GM19395 (cell line): Measurements from ENCODE around the gene ANP32B.
A peak's percentile ranks its signal among the peaks of the same experiment; 100 is the strongest.
"Not testable (repeated sequence)": the region's sequence is repeated elsewhere in the genome, so short reads cannot be mapped to it uniquely, and the experiment has no call there.

ENCODE experiments used
- ATAC-seq: cut with Tn5 transposase; IDR thresholded peaks from one replicate; pipeline ENCODE4 v1.9.1; 2021; ENCODE audit warnings: mild to moderate bottlenecking, moderate library complexity; ENCODE audit not compliant: unreplicated experiment

Gene ANP32B

DNA sequence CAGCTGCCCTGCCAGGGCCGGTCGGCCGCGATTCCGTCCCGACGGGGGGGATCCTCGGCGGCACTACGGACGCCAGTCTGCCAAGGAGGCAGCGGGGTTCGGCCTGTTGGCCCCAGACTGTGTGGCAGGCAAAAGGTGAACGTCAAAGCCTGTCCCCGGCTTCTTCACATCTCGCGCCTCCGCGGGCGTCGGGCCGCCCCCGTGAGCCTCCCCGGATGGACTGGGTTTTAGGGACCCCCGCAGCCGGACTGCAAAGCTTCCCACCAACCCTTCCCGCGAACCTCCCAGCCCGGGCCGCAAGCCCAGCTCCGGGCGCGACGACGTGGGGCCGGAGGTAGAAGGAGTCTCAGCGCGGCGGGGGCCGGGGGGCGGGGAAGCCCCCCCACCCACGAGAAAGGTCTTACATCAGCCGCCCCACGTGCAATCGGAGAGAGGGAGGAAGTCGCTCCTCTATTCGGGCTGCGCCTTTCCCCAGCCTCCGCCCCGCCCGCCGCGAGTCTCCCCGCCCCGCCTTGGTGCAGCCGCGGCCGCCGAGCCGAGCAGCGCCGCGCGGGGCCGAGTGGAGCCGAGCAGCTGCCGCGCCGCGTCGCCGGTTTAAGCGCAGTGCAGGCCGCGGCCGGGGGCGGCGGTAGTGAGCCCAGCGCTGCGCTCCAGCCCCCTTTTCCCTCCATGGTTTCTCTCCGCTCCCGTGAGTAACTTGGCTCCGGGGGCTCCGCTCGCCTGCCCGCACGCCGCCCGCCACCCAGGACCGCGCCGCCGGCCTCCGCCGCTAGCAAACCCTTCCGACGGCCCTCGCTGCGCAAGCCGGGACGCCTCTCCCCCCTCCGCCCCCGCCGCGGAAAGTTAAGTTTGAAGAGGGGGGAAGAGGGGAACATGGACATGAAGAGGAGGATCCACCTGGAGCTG, at the start of gene ANP32B:
ANP32B (plus strand) TSS at position 659 of the 906 bp plus-strand sequence; CDS start at position 874, 215 bp downstream.
- ATAC-seq: peak; percentile 66

DNA sequence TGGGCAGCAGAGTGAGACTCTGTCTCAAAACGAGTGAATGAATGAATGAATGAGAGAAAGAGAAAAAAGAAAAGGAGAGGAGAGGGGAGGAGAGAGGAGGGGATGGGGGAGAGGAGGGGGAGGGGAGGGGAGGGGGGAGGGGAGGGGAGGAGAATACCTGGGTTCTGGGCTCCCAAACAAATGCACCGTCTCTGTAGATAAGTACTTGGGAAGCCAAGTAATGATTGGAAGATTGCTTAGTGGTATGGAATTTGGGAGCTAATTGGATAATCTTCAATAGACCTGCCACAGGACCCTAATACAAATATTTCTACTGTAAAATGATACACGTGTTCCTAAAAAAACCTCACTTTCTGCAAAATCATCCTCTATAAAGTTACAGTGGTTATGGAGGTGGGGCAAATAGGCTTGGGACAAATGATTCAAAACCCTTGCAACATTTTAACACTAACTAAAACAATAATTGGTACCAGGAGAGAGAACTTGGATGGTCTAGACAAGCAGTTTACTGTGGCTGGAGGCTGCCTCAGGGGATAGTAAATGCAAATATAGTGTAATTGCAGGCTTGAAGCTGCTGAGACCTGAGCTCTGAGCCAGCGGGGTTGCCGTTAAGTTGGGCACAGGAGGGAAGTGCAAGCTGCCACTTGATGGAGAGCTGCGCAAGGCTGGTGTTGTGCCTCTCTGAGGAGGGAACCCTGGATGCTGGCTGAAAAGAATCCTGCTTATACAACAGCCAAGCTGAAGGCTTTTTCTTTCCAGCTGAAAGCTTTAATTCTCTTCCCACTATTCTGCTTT, 48.6 kb upstream of the ANP32B start:
- no peak for ATAC-seq

DNA sequence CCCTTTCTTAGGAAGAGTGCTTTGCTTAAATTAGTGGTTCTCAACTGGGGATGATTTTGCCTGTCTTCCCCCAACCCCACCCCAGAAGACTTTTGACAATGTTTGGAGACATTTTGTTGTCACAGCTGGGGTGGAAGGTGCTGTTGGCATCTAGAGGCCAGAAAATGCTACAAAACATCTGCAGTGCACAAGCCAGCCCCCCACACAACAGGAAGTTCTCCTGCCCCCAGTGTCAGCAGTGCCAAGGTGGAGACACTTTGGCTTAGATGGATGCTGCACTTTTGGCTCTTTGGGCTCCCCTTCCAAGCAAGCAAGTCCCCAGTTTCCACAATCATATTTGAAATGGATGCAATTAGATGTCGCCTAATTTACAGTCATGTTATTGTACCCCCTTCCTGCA, 47.9 kb upstream of the ANP32B start:
- ATAC-seq: no peak

DNA sequence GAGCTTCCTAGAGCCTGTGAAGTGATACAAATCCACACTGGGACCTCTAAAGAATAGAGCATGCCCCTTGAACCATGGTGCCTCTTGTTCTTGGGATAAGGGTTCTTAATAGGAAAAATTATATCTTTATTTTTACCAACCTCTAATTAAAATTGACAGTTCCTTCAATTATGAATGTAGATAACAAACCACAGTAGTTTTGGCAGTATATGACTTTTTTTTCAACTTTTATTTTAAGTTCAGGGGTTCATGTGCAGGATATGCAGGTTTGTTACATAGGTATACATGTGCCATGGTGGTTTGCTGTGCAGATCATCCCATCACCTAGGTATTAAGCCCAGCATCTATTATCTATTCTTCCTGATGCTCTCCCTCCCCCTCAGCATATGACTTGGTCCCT, 46.1 kb upstream of the ANP32B start:
- ATAC-seq: no peak

DNA sequence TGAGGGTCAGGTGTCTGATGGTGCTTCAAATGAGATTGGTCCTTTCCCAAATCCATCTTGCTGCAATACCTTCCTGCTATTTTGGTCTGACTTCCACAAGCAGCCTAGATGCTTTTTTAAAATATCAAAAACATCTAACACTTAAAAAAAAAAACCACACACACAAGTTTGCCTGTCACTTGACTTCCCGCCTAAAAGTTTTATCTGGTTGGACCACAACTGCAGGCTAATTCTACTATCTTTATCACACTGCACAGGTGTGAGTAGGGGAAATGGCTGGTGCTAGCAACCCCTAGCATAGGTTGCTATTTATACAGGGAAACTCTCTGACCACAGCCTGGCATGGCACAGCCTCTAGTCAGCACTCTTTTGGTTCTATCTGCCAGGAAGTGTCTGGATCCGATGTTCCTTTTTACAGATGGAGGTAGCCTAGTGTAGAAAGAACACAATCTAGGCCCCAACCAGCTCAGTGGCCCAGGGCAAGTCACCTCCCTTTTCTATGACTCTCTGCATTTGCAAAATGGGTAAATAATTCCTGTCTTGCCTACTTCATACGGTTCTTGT, 45.0 kb upstream of the ANP32B start, which contains the start of gene HEMGN:
HEMGN (minus strand) TSS at position 92 of the 564 bp plus-strand sequence; CDS start at position 56, 36 bp downstream.
- ATAC-seq: no peak

DNA sequence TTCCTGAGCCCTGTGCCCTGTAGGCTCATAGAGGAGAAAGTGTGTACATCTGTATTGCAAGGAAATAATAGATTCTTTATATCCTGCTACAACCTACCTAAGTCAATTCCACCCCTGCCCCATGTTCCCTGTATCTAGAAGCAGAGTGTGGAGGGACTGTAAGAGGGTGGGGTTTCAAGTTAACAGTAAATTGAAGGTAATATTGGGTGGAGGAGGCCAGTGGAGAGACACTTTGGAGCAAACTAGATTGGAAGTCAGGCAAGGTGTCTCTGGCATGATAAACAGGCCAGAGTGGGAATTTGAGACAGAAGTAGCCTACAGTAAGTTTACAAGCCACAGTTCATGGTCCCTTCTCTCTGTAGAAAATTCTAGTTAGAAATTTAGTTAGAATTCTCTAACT, 42.9 kb upstream of the ANP32B start:
- no peak for ATAC-seq

DNA sequence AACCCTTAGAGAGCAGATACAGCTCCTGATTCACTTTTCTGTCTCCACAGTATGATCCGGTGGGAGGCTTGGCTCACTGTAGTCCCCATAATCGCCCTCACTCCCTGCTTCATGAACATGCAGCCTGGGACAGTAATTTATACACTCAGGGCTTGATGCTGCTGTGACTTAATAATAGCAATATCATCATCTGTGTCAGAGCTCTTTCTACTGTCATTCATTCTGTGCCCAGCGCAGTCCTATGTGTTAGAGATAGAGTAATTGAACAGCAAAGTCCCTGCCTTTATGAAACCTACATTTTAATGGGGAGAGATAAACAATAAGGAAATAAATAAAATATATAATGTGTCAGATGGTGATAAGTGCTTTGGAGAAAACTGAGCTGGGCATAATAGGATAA, 42.4 kb upstream of the ANP32B start:
- ATAC-seq: no peak

DNA sequence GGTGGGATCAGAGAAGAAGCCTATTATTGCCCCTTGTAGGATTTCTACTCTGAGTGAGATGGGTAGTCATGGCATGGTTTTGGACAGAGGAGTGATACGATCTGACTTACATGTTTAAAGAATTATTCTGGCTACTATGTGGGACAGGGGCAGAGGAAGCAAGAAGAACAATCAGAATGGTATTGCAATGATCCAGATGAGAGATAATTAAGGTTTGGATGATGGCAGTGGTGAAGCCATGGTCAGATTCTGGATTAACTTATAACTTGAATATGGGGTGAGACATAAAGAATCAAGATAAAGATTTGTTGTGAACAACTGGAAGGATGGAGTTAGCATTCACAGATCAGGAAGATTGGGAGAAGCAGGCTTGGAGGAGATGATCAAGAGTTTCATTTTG, 41.8 kb upstream of the ANP32B start:
- no peak for ATAC-seq

DNA sequence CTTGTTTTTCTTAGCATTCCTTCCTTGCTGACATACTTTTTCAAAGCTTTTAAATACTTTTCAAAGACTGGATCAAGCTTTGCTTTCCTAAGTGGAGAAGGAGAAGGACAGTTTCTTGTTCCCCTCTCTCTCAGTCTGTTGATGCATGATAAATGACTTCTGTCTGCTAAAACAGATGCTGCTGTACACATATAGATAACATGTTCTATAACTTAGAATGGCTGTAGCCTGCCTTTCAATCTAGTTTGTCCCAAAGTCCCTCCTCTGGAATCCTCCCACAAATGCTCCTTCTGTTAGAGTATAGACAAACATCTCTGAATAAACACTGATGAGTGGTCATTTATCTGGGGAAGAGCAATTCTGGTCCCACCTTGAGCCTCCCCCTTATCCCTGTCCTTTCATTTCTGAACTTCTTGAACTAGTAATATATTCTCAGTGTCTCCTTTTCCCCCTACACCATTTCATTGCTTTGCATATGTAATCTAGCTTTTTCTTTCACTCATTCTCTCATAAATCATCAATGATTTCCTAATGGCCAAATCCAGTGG, 39.8 kb upstream of the ANP32B start:
- no peak for ATAC-seq

DNA sequence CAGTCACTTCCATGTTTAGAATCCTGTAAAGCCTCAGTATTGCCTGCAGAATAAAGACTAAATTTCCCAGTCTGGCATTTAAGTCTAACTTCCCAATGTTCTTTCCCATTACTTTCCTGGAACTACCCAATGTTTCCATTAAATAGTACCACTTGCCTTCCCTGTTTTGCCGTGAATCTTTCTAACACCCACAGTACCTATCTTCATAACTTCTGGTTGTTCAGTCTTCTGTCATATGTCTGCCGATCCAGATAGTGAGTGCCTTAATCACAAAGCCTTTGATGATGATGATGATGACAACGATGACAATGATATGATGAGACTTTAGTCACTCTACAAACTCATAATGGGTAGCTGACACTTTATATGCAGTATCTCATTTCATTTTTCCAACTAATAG, 38.5 kb upstream of the ANP32B start:
- ATAC-seq: no peak

DNA sequence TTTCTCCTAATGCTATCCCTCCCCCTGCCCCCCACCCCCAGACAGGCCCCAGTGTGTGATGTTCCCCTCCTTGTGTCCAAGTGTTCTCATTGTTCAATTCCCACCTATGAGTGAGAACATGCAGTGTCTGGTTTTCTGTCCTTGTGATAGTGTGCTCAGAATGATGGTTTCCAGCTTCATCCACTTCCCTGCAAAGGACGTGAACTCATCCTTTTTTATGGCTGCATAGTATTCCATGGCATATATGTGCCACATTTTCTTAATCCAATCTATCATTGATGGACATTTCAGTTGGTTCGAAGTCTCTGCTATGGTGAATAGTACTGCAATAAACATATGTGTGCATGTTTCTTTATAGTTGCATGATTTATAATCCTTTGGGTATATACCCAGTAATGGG, 37.7 kb upstream of the ANP32B start:
- ATAC-seq: not testable (repeated sequence)

DNA sequence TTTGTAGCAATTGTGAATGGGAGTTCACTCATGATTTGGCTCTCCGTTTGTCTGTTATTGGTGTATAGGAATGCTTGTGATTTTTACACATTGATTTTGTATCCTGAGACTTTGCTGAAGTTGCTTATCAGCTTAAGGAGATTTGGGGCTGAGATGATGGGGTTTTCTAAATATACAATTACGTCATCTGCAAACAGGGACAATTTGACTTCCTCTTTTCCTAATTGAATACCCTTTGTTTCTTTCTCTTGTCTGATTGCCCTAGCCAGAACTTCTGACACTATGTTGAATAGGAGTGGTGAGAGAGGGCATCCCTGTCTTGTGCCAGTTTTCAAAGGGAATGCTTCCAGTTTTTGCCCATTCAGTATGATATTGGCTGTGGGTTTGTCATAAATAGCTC, 36.0 kb upstream of the ANP32B start:
- ATAC-seq: not testable (repeated sequence)

DNA sequence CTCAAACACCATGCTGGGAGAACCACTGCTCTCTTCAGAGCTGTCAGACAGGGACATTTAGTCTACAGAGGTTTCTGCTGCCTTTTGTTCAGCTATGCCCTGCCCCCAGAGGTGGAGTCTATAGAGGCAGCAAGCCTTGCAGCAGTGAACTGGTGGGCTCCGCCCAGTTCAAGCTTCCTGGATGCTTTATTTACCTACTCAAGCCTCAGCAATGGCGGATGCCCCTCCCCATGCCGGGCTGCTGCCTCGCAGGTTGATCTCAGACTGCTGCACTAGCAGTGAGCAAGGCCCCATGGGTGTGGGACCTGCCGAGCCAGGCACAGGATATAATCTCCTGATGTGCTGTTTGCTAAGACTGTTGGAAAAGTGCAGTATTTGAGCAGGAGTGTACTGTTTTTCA, 32.3 kb upstream of the ANP32B start:
- ATAC-seq: not testable (repeated sequence)

DNA sequence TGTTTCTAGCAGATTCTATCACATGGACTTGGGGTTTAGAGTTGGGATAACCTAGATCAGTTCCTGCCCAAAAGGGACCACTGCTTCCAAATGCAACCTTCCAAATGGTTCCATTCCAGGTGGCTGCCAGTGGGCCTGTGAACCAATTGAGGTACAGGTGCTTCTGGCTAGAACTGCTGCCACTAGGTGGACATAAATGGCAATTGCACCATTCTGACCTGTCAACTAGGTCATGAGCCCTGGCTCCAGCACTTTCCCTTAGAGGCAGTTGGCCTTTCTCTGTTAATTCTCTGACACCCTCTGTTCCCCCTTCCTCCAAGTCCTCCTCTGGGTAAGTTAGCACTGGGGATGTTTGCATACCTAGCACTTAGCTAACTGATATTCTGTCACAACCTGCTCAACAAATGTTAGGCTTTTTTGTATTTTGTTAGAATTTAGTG, 28.6 kb upstream of the ANP32B start:
- ATAC-seq: peak; percentile 69

DNA sequence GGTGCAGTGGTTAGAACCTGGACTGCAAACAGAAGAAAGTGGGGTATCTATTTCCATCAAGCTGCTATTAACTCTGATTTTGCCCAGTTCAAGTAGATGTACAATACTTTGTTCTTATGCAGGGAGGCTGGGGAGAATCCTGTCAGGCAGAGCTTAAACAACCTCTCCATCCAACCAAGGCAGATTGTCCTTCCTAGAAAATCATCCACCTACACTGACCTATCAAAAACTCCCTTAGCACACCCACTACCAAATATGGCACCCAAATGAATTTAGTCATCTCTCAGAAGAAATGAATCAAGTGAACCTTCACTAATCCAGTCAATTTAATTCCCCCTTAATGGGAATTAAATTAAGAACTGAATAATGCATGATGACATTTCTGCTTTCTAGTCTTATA, 26.8 kb upstream of the ANP32B start:
- no peak for ATAC-seq

DNA sequence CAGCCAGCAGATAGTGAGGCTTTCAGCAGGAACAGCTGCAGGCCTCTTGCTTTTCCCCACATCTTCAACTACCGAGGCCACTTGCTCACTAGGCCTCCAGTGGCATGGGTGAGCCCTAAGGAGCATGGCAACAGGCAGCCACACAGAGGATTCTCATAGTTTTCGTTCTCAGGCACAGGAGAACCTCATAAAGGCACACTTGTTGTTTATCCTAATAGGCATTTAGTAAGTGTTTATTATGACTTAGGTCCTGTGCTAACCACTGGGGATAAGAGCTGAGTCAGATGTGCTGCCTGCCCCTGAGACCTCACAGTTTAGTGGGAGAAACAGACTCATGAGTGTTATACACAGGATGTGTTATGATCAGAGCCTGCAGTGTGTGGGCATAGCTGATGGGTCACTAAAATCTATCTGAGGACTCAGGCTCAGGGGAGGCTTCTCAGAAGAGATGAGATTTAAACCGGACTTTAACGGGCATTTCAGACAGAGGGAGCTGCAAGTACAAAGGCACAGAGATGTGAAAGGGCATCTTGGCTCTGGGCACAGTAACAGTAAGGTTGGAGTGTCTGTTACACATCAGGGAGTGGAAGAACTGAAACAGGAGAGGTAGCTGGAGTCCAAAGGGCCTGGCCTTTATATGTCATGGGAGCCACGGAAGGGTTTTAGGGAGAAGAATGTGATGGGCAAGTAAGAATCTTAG, 24.2 kb upstream of the ANP32B start:
- ATAC-seq: no peak

DNA sequence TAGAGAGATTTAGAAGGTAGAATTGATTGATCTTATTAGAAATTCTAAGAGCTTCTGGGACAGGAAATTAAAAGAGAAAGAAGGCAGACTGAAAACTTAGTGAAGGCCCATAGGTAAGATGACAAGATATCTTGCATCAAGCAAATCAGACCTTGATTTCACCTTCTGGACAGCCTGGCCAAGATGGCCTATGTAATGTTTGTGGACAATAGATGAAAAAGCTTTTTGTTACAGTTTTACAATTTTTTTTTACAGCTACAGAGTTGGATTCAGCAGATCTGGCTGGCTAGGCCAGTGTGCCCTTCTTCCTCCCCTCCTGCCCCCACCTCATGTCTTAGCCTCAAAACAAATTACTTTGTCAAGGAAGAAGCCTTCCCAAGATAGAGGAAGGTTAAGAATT, 23.6 kb upstream of the ANP32B start:
- ATAC-seq: no peak

DNA sequence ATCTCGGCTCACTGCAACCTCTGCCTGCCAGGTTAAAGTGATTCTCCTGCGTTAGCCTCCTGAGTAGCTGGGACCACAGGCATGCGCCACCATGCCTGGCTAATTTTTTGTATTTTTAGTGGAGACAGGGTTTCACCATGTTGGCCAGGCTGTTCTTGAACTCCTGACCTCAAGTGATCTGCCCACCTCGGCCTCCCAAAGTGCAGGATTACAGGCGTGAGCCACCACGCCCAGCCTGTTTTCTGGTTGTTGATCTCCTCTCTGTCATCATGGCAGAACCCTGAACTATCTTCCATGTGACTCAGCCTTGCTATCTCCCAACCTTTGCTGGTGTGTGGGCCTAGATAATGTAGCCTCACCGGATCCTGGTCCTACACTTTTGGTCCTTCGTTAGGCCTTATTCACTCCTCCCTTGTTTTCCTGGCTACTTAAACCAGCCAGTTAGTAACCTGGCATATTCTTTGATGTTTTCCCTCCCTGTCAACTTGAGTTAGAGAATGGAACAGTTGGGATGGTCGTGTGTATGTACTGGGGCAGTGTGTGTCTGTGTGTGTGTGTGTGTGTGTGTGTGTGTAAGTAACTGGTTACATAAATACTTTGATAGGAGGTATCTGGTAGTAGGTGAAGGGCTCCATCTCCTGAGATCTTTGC, 22.3 kb upstream of the ANP32B start:
- ATAC-seq: not testable (repeated sequence)

DNA sequence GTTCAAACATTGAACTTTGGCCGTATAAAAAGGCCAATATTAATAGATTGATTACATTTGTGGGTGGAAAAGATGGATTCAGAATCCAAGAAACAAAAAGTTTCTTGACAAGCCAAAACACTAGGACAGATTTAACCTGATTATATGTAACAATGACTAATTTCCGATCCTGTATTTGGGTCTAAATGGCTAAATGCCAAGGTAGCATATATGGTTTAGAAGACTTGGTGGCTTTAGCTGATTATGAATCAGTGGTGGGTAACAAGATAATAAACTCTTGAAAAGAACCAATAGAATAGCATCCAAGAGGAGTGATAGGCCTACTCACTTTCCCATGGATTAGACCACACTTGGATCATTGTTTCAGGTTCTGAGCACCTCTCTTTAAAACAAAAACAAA, 21.8 kb upstream of the ANP32B start:
- no peak for ATAC-seq

DNA sequence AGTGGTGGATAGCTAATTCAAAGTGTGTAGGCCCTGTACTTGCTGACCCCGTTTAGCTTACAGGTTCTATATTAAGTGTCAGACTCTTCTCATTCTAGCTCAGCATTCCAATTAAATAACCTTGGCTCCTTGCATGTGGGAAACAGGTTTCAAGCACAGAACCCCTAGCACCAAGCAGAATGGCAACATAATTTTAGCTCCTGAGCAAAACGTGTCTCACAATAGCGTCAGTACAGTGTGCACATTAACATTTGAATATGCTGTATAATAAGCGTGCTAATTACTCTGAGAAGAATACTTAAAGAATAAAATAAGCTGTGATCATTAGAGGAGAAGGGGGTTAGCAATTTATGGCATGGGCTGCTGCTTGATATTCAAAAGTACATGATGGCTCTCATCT, 21.0 kb upstream of the ANP32B start:
- ATAC-seq: no peak
